Sigmoid colon (tissue), 7 donors: ENCODE results near the gene PEX3. TPM values are rescaled to one million over a fixed set of nuclear protein-coding genes. Genes with fewer than 3 reads are reported as not detected.

ENCODE experiments used
- DNase-seq: peaks from one replicate; pipeline ENCODE4 v3.0.0-alpha.2; 2019
- H3K27ac ChIP-seq, 4 donors: fragments of 200-600 bp; sonication (generic); one replicate each; pipeline ENCODE4 v1.5.1; 2016 to 2019; ENCODE audit warnings: mild to moderate bottlenecking in 1 of 4
- H3K27me3 ChIP-seq, 3 donors: fragments of 200-600 bp; sonication (generic); one replicate each; pipeline ENCODE4 v1.5.1; 2019; ENCODE audit warnings: mild to moderate bottlenecking in 1 of 3
- H3K36me3 ChIP-seq, 4 donors: fragments of 200-600 bp; sonication (generic); one replicate each; pipeline ENCODE4 v1.5.1; 2016 to 2019
- H3K4me1 ChIP-seq, 4 donors: fragments of 200-600 bp; sonication (generic); one replicate each; pipeline ENCODE4 v1.5.1; 2017 to 2019
- H3K4me3 ChIP-seq, 4 donors: fragments of 200-600 bp; sonication (generic); one replicate each; pipeline ENCODE4 v1.5.1; 2017 to 2019; ENCODE audit warnings: mild to moderate bottlenecking in 2 of 4, moderate library complexity in 1 of 4
- H3K9me3 ChIP-seq, 4 donors: fragments of 200-600 bp in 3 of 4; sonication (generic) in 3 of 4; one replicate each; pipeline versions ENCODE4 v1.5.1 to v1.6.1; 2013 to 2019
- EP300 ChIP-seq, 4 donors: sonication (generic); formaldehyde crosslinking; IDR thresholded peaks; one replicate each; pipeline ENCODE4 v1.6.1; 2017; ENCODE audit warnings: antibody characterized with exemption in 4 of 4
- POLR2A ChIP-seq, 2 donors: fragments of 450-650 bp; IDR thresholded peaks; one replicate each; pipeline ENCODE4 v1.6.1; 2016; ENCODE audit warnings: antibody characterized with exemption in 2 of 2, mild to moderate bottlenecking in 2 of 2, moderate library complexity in 2 of 2
- POLR2AphosphoS5 ChIP-seq, 4 donors: sonication (generic); formaldehyde crosslinking; IDR thresholded peaks; one replicate each; pipeline ENCODE4 v1.6.1; 2017; ENCODE audit warnings: antibody characterized with exemption in 4 of 4
- WGBS, 2 donors: extraction: QIAGEN DNeasy Blood & Tissue Kit; methylation state at CpG; one replicate each; pipeline ENCODE4 v1.1.7; 2013; 5-methylcytosine and 5-hydroxymethylcytosine counted together
- intact Hi-C: fragments of 100-400 bp; cut with DNase I; formaldehyde crosslinking; loops from one replicate; pipeline ENCODE4 v1.15.1; 2023
- polyA plus RNA-seq, 3 donors: library from polyadenylated mRNA; stranded (reverse); fragments of 200-250 nt; gene quantifications; one replicate each; pipeline ENCODE4 v1.2.3, GENCODE V29; 2013
- total RNA-seq, 4 donors: library from RNA; depleted of rRNA; stranded (reverse); fragments of >200 nt; gene quantifications; one replicate each; pipeline ENCODE4 v1.1.0, GENCODE V29; 2016
- TF ChIP-seq, protein P1 (sequence below), 4 experiments: fragments of 450-650 bp in 3 of 4; fragments of 200-600 bp in 1 of 4; IDR thresholded peaks; one replicate each; pipeline ENCODE4 v1.5.1; 2016 to 2019; ENCODE audit warnings: antibody characterized with exemption in 4 of 4, mild to moderate bottlenecking in 3 of 4, moderate library complexity in 2 of 4
- donor health status: healthy with polysubstance abuse.
- donor health status: Bipolar disorder and iron deficiency.
- donor health status: healthy.

Gene PEX3
- total and polyA plus RNA-seq, 7 donors = 5.1 to 16.1 (median 10.6) TPM

DNA sequence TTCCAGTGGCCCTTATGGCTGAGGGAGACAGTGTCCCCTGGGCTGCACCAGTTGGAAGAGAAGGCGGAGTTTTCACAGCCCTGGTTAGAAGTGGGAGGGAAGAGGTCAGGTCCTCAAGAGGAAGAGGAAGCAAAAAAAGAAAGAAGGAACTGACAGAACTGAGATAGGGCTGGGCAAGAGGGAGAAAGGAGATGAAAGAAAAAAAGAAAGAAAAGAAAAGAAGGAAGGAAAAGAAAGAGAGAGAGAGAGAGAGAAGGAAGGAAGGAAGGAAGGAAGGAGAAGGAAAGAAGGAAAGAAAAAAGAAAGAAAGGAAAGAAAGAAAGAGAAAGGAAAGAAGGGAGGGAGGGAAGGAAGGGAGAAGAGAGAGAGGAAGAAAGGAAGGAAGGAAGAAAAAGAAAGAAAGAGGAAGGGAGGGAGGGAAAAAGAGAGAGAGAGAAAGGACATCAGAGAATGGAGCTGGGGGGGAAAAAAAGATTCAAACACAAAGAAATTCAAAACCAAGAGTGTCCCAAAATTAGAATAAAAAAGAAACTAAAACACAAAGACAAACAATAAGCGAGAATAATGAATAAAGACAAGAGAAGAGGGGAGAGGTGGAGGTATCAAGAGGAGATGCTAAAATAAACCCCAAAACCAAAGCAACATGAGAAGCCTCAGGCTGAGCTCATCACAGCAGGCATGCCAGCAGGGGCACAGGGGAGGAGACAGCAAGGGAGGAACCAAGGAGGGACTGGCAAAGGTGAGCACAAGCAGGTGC is 66.3 kb downstream of the PEX3 start:
- 70 to 80% methylated on average over 2 of the region's 2 CpGs for WGBS, 2 donors
- Histone ChIP-seq H3K9me3 (no peaks in the 10 kb centered on the region), H3K36me3 (no peaks in the 10 kb centered on the region), H3K4me1 (peaks cover 0 to 17% (median 13%) of the 10 kb centered on the region in 4 donors), H3K27me3 (no peaks in the 10 kb centered on the region), H3K4me3 (no peak overlapping the region), H3K27ac (no peak overlapping the region)
- TF ChIP-seq, protein P1, sequence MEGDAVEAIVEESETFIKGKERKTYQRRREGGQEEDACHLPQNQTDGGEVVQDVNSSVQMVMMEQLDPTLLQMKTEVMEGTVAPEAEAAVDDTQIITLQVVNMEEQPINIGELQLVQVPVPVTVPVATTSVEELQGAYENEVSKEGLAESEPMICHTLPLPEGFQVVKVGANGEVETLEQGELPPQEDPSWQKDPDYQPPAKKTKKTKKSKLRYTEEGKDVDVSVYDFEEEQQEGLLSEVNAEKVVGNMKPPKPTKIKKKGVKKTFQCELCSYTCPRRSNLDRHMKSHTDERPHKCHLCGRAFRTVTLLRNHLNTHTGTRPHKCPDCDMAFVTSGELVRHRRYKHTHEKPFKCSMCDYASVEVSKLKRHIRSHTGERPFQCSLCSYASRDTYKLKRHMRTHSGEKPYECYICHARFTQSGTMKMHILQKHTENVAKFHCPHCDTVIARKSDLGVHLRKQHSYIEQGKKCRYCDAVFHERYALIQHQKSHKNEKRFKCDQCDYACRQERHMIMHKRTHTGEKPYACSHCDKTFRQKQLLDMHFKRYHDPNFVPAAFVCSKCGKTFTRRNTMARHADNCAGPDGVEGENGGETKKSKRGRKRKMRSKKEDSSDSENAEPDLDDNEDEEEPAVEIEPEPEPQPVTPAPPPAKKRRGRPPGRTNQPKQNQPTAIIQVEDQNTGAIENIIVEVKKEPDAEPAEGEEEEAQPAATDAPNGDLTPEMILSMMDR (IDR thresholded peaks at IDR 0.05) = no peak
- TF ChIP-seq EP300 (IDR thresholded peaks at IDR 0.05) = no peak
- TF ChIP-seq POLR2AphosphoS5 (IDR thresholded peaks at IDR 0.05) = no peak
- TF ChIP-seq POLR2A (IDR thresholded peaks at IDR 0.05) = no peak
- intact Hi-C loops = no loop called here
- no peak for DNase-seq

DNA sequence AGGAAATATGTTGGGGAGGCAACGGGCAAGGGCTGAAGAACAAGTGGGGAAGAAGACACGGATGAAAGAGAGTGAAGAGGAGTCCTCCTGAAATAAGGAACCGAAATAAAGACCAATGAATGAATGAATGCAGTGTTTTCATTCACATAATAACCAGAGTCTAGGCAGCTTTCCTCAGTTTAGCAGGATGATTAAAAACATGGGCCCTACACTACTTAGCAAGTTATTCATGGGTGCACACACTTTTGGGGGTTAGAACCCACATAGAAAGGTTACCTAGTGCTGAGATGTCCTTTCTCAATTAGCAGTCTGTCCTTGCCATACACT is 66.8 kb downstream of the PEX3 start:
- H3K9me3 ChIP-seq = no peaks in the 10 kb centered on the region
- peaks cover 0 to 17% (median 10%) of the 10 kb centered on the region in 4 donors for H3K4me1 ChIP-seq
- no peak overlapping the region for H3K27ac ChIP-seq
- TF ChIP-seq POLR2AphosphoS5 (IDR thresholded peaks at IDR 0.05) (no peak), POLR2A (IDR thresholded peaks at IDR 0.05) (no peak), EP300 (IDR thresholded peaks at IDR 0.05) (no peak)
- TF ChIP-seq, protein P1 (IDR thresholded peaks at IDR 0.05) = no peak
- no peak overlapping the region for H3K4me3 ChIP-seq
- no peak for DNase-seq
- H3K36me3 ChIP-seq = no peaks in the 10 kb centered on the region
- 45 to 66% methylated on average over 3 of the region's 3 CpGs for whole genome bisulfite sequencing, 2 donors
- H3K27me3 ChIP-seq = no peaks in the 10 kb centered on the region
- intact Hi-C loops = no loop called here

DNA sequence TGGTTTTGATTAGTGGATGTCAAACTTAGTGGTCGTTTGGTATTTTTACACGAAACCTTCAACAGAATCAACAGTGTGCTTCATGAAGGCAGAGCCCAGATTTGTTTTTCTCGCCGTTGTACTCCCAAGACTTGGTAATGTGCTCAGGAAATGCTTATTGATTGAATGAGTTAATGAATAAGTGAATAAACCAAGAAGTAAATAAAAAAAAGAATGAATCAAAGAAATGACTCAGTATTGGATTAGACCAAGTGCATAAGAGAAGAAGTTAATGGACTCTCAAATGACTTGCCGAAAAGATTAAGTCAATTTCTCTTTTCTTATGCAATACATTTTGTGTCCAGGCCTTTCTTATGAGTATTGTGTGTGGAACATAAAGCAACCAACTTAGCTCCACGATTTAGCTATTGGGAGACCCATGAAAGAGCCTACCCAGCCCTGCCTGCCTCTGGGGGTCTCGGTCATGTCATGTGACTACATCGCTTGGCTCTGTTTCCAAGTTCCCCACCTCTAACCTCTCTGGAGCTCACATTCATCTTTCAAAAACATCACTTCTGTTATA is 71.5 kb downstream of the PEX3 start:
- 92 to 95% methylated on average over 8 of the region's 8 CpGs for WGBS, 2 donors
- intact Hi-C loops = no loop called here
- Histone ChIP-seq H3K27me3 (no peaks in the 10 kb centered on the region), H3K36me3 (no peaks in the 10 kb centered on the region), H3K4me3 (no peak overlapping the region), H3K9me3 (no peaks in the 10 kb centered on the region), H3K27ac (no peak overlapping the region), H3K4me1 (no peaks in the 10 kb centered on the region)
- DNase-seq = no peak
- TF ChIP-seq, protein P1 (IDR thresholded peaks at IDR 0.05) = no peak
- TF ChIP-seq POLR2A (IDR thresholded peaks at IDR 0.05) (no peak), POLR2AphosphoS5 (IDR thresholded peaks at IDR 0.05) (no peak), EP300 (IDR thresholded peaks at IDR 0.05) (no peak)

DNA sequence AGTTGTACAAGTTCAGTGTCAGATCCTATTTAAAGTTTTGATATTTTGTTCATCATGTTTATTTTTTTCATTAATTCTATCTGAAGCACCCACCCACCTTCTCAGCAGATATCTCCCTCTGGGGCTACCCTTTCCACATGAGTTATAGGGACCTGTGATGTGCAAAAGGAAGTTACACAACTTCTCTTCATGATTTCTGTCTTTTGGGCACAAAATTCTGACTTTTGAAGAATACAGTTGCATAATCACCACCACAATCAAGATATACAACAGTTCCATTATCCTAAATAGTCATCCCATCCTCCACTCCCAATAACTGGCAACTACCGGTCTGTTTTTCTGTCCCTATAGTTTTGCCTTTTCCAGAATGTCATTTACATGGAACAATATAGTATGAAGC is 74.8 kb downstream of the PEX3 start:
- Histone ChIP-seq H3K27ac (no peak overlapping the region), H3K27me3 (no peaks in the 10 kb centered on the region), H3K4me3 (no peak overlapping the region), H3K4me1 (peaks cover 0 to 8% (median 0%) of the 10 kb centered on the region in 4 donors), H3K9me3 (no peaks in the 10 kb centered on the region), H3K36me3 (no peaks in the 10 kb centered on the region)
- TF ChIP-seq POLR2A (IDR thresholded peaks at IDR 0.05) = no peak
- TF ChIP-seq, protein P1 (IDR thresholded peaks at IDR 0.05) = no peak
- TF ChIP-seq POLR2AphosphoS5 (IDR thresholded peaks at IDR 0.05) = no peak
- TF ChIP-seq EP300 (IDR thresholded peaks at IDR 0.05) = no peak
- 87 to 91% methylated on average over 1 of the region's 1 CpG for WGBS, 2 donors
- intact Hi-C loops = no loop called here
- no peak for DNase-seq
